Right lobe of liver (tissue), 4 donors: ENCODE measurements around the gene CILP.

Source experiments
- POLR2A ChIP-seq: fragments of 450-650 bp; IDR thresholded peaks from one replicate; pipeline ENCODE4 v1.6.1; 2017; ENCODE audit warnings: antibody characterized with exemption, mild to moderate bottlenecking
- TF ChIP-seq, protein P1 (sequence below), 4 donors: fragments of 200-600 bp in 3 of 4; fragments of 450-650 bp in 1 of 4; IDR thresholded peaks; one replicate each; pipeline versions ENCODE4 v1.5.1 to v1.8.0; 2016 to 2022; ENCODE audit warnings: antibody characterized with exemption in 4 of 4, mild to moderate bottlenecking in 2 of 4
- donor health status: DM: no; HTN: no; CAD: no.
- donor health status: DM: no; HTN: no; CAD: no.
- donor health status: DM: no; HTN: yes; CAD: no.

DNA sequence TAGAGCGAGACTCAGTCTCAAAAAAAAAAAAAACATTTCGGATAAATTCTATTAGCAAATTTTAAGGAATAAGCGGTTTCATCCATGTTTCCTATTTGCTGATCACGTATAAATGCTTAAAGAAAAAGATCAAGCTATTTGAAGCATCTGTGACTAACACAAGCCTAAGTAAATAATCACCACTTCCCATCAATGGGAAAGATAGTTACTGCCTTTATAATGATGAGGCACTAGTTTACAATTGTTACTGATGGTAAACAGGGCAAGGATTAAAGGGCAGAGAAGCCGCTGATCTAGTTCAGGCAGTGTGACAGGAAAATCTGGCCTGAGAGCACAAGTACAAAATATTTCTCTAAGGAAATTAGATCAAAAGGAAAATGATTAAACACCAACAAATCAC, 39.8 kb downstream of the CILP start:
- TF ChIP-seq, protein P1, sequence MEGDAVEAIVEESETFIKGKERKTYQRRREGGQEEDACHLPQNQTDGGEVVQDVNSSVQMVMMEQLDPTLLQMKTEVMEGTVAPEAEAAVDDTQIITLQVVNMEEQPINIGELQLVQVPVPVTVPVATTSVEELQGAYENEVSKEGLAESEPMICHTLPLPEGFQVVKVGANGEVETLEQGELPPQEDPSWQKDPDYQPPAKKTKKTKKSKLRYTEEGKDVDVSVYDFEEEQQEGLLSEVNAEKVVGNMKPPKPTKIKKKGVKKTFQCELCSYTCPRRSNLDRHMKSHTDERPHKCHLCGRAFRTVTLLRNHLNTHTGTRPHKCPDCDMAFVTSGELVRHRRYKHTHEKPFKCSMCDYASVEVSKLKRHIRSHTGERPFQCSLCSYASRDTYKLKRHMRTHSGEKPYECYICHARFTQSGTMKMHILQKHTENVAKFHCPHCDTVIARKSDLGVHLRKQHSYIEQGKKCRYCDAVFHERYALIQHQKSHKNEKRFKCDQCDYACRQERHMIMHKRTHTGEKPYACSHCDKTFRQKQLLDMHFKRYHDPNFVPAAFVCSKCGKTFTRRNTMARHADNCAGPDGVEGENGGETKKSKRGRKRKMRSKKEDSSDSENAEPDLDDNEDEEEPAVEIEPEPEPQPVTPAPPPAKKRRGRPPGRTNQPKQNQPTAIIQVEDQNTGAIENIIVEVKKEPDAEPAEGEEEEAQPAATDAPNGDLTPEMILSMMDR (IDR thresholded peaks at IDR 0.05): no peak
- no peak for TF ChIP-seq POLR2A
